NCI-H446 treated with DMSO at 0.1 percent for 48 hours (cell line): ENCODE data around the gene CCNL1.

Source experiments
- DNase-seq: peaks from one replicate; lab custom pipeline; 2025; lab: John Stamatoyannopoulos, UW

Gene CCNL1

GRCh38 chr3:157122832-157123427 lies 37.0 kb downstream of the CCNL1 start:
- DNase-seq, result no peak

GRCh38 chr3:157122116-157122515 lies 37.8 kb downstream of the CCNL1 start:
- no peak for DNase-seq

GRCh38 chr3:157121522-157121921 lies 38.4 kb downstream of the CCNL1 start:
- no peak for DNase-seq

GRCh38 chr3:157120071-157120892 lies 39.7 kb downstream of the CCNL1 start:
- DNase-seq, result no peak

GRCh38 chr3:157119369-157119951 lies 40.5 kb downstream of the CCNL1 start:
- DNase-seq, result no peak

- DNase-seq, result no peak
These were observed 41.9 kb downstream of the CCNL1 start for GRCh38 chr3:157117875-157118654.

GRCh38 chr3:157117206-157117605 lies 42.7 kb downstream of the CCNL1 start:
- DNase-seq, result no peak

- no peak for DNase-seq
These were observed 43.9 kb downstream of the CCNL1 start for GRCh38 chr3:157116017-157116416.

GRCh38 chr3:157115069-157116006 lies 44.6 kb downstream of the CCNL1 start:
- no peak for DNase-seq

- no peak for DNase-seq
These were observed 46.0 kb downstream of the CCNL1 start for GRCh38 chr3:157113832-157114505.

- no peak for DNase-seq
These were observed 47.4 kb downstream of the CCNL1 start for GRCh38 chr3:157112536-157112935.

- no peak for DNase-seq
These were observed 48.4 kb downstream of the CCNL1 start for GRCh38 chr3:157111518-157111917.

- DNase-seq, result no peak
These were observed 49.1 kb downstream of the CCNL1 start for GRCh38 chr3:157110761-157111278.

- no peak for DNase-seq
These were observed 50.4 kb downstream of the CCNL1 start for GRCh38 chr3:157109267-157110141.

GRCh38 chr3:157107644-157108133 lies 52.3 kb downstream of the CCNL1 start:
- no peak for DNase-seq

- DNase-seq, result no peak
These were observed 52.9 kb downstream of the CCNL1 start for GRCh38 chr3:157107037-157107436.

GRCh38 chr3:157104928-157105652 lies 54.9 kb downstream of the CCNL1 start:
- no peak for DNase-seq

GRCh38 chr3:157104521-157104920 lies 55.4 kb downstream of the CCNL1 start:
- no peak for DNase-seq

- no peak for DNase-seq
These were observed 56.1 kb downstream of the CCNL1 start for GRCh38 chr3:157103860-157104259.
